Hippocampal formation (tissue), 2 donors: Measurements from ENCODE around the gene FAAP24.
A peak's percentile ranks its signal among the peaks of the same experiment; 100 is the strongest.
"Not testable (repeated sequence)": the region's sequence is repeated elsewhere in the genome, so short reads cannot be mapped to it uniquely, and the experiment has no call there.

ENCODE experiments used
- DNase-seq, 2 donors: peaks; one replicate each; lab custom pipeline; 2025; lab: John Stamatoyannopoulos, UW

FAAP24 gene

GRCh38 chr19:32971715-32972540, at the start of gene FAAP24, which contains the start of gene CEP89:
Gene FAAP24, plus strand, starts transcription at chr19:32972242. Its CDS starts 955 bp downstream, at chr19:32973197.
Gene CEP89, minus strand, starts transcription at chr19:32971958. Its CDS starts 84 bp downstream, at chr19:32971874.
- peak; percentile 99 for DNase-seq

- DNase-seq: no peak
These were observed 47.8 kb upstream of the FAAP24 start for GRCh38 chr19:32924200-32924599.

- DNase-seq: no peak
These were observed 43.2 kb upstream of the FAAP24 start for GRCh38 chr19:32928806-32929205.

- DNase-seq: no peak
These were observed 41.5 kb upstream of the FAAP24 start for GRCh38 chr19:32930567-32930966.

GRCh38 chr19:32933571-32933970, 38.5 kb upstream of the FAAP24 start:
- no peak for DNase-seq

- no peak for DNase-seq
These were observed 36.4 kb upstream of the FAAP24 start for GRCh38 chr19:32935629-32936028.

- DNase-seq: no peak
These were observed 36.0 kb upstream of the FAAP24 start for GRCh38 chr19:32936065-32936464.

- not testable (repeated sequence) for DNase-seq
These were observed 30.8 kb upstream of the FAAP24 start for GRCh38 chr19:32941273-32941672.

- no peak for DNase-seq
These were observed 26.8 kb upstream of the FAAP24 start for GRCh38 chr19:32945260-32945659.

- no peak for DNase-seq
These were observed 5.3 kb upstream of the FAAP24 start for GRCh38 chr19:32966750-32967149.

- no peak for DNase-seq
These were observed 2.5 kb upstream of the FAAP24 start for GRCh38 chr19:32969549-32969948.

- DNase-seq: no peak
These were observed 938 bp upstream of the FAAP24 start for GRCh38 chr19:32971012-32971595.

- peak; percentile 52 to 64 for DNase-seq
These were observed 4.3 kb downstream of the FAAP24 start for GRCh38 chr19:32976223-32976805.

- DNase-seq: no peak
These were observed 5.2 kb downstream of the FAAP24 start for GRCh38 chr19:32977280-32977679.

- DNase-seq: not testable (repeated sequence)
These were observed 5.8 kb downstream of the FAAP24 start for GRCh38 chr19:32977813-32978212.

GRCh38 chr19:32979807-32980206, 7.8 kb downstream of the FAAP24 start:
- not testable (repeated sequence) for DNase-seq

GRCh38 chr19:32982488-32982887, 10.4 kb downstream of the FAAP24 start:
- DNase-seq: not testable (repeated sequence)

GRCh38 chr19:32988254-32988653, 16.2 kb downstream of the FAAP24 start:
- not testable (repeated sequence) for DNase-seq

- no peak for DNase-seq
These were observed 16.7 kb downstream of the FAAP24 start for GRCh38 chr19:32988724-32989123.

GRCh38 chr19:32995966-32996365, 23.9 kb downstream of the FAAP24 start:
- not testable (repeated sequence) for DNase-seq

GRCh38 chr19:32997061-32997464, 25.0 kb downstream of the FAAP24 start:
- not testable (repeated sequence) for DNase-seq

- DNase-seq: no peak
These were observed 25.8 kb downstream of the FAAP24 start for GRCh38 chr19:32997716-32998355.
